ENCODE results near the gene NDUFB8.

DNA sequence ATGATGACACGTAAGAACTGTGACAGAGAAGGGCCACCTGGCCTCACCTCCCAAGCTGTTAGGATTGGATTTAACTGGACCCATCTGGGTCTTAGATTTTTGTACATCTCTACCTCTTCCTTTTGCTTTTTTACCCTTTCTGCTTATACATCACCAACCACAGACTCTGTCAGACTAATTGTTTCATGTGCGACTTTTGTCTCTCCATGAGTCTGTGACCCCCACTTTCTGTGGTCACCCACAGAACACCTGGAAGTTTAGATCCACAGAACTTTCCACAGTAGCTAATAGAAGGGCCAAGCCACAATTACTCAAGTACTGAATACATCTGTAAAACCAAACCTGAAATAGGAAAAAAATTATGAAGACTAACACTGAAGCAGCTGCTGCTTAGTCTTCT, 33.1 kb downstream of the NDUFB8 start:
- TF ChIP-seq, protein P1, sequence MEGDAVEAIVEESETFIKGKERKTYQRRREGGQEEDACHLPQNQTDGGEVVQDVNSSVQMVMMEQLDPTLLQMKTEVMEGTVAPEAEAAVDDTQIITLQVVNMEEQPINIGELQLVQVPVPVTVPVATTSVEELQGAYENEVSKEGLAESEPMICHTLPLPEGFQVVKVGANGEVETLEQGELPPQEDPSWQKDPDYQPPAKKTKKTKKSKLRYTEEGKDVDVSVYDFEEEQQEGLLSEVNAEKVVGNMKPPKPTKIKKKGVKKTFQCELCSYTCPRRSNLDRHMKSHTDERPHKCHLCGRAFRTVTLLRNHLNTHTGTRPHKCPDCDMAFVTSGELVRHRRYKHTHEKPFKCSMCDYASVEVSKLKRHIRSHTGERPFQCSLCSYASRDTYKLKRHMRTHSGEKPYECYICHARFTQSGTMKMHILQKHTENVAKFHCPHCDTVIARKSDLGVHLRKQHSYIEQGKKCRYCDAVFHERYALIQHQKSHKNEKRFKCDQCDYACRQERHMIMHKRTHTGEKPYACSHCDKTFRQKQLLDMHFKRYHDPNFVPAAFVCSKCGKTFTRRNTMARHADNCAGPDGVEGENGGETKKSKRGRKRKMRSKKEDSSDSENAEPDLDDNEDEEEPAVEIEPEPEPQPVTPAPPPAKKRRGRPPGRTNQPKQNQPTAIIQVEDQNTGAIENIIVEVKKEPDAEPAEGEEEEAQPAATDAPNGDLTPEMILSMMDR (IDR thresholded peaks at IDR 0.05; ENCODE audit: extremely low read depth in 1 of 2, insufficient read depth in 1 of 2, low read depth in 1 of 2, low read length in 2 of 2) = no peak
- no peak for TF ChIP-seq EZH2 (IDR thresholded peaks at IDR 0.05; ENCODE audit: borderline replicate concordance, low read depth, low read length, severe bottlenecking)
- TF ChIP-seq POLR2A (IDR thresholded peaks at IDR 0.05; ENCODE audit: low read depth, low read length) = no peak
- no peak for TF ChIP-seq POLR2AphosphoS5 (IDR thresholded peaks at IDR 0.05; ENCODE audit: insufficient read depth, low read depth, low read length)
- no peak for TF ChIP-seq FOS (IDR thresholded peaks at IDR 0.05; ENCODE audit: borderline replicate concordance, insufficient read depth, low read length)
- TF ChIP-seq, protein P2, sequence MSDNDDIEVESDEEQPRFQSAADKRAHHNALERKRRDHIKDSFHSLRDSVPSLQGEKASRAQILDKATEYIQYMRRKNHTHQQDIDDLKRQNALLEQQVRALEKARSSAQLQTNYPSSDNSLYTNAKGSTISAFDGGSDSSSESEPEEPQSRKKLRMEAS (IDR thresholded peaks at IDR 0.05; ENCODE audit: insufficient read depth, insufficient read length) = no peak
- no peak for TF ChIP-seq GATA2 (IDR thresholded peaks at IDR 0.05; ENCODE audit: insufficient read depth, insufficient read length, low read depth, low read length)
- no peak for TF ChIP-seq JUN (IDR thresholded peaks at IDR 0.05; ENCODE audit: borderline replicate concordance, insufficient read depth, insufficient read length, low read depth)
